Measurements from ENCODE around the gene ATP8B4. TPM values are rescaled to one million over a fixed set of nuclear protein-coding genes. Genes with fewer than 3 reads are reported as not detected.
"Not testable (repeated sequence)": the region's sequence is repeated elsewhere in the genome, so short reads cannot be mapped to it uniquely, and the experiment has no call there.

Gene ATP8B4
- polyA plus RNA-seq, 4 donors: 2.9 to 3.5 (median 3.1) TPM

DNA sequence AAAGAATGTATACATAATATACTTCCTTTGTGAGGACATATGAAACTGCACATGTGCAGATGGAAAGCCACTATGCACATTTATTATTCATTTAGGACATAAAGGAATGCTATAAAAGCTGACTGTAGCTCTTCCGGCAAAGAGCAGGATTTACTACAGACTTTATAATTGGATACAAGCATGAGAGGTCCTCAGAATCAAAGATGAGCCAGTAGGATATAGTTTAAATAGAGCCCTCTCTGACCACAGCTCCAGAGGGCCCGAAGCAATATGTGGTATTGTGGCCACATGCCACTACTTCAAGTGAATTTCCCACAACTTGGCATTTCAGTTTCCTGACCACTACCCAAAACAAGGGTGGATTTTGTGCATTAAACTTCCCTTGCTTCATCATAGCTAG, 140.9 kb downstream of the ATP8B4 start:
- DNase-seq (ENCODE audit: low read depth in 4 of 4, low spot score in 2 of 4): no peak

DNA sequence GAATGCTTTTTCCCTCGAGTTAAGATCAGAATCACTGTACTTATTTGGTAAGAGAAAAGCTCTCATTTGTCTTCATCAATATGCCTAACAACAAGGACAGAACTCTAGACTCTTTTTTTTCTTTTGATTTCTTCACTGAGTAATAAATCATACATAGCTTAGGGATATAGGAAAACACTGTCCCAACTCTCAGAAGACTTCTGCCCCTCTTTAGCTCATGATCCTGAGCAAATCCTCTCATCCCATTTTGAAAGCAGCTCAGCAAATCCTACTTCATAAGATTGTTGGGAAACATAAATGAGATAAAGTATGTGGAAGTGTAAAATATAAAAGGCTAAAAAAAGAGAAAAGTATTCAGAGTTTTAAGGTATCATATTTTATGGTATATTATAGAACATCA, 141.7 kb downstream of the ATP8B4 start:
- DNase-seq (ENCODE audit: low read depth in 4 of 4, low spot score in 2 of 4): no peak

DNA sequence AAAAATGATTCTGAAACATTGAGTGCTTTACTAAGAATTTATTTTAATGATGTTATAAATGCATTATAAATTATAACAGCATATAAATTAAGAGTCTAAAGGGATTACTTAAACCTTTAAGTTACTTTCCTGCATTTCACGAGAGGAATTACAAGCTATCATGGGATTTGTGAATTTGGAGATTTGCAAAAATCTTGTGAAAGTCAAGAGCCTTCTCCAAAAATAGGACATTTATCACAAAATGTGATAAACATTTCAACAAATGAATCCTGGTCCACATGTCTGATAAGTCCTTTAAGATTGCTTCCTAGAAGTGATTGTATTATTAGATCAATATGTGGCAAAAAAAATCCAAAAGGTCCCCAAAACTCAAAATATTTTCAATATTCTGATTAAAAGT, 154.5 kb downstream of the ATP8B4 start:
- DNase-seq (ENCODE audit: low read depth in 4 of 4, low spot score in 2 of 4): no peak

DNA sequence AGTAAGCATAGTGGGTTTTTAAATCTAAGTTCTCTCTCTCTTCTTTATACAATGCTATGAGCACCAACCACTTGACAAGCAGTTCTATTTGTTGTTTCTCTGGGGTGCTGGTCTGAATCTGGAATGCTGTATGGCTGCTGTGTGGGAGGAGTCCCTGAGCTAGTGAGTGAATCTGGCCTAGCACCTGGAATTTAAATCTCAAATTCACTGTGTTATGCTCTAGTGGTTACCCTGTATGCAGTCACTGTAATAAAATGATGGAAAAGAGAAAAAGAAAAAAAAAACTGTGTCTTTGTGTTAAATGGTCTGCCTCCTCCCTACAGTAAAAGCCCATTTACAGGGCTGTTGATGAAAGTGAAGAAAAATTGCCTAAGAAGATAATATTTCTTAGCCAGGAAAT, 155.0 kb downstream of the ATP8B4 start:
- peak in 2 of 4 donors; percentile 13 to 27 for DNase-seq (ENCODE audit: low read depth in 4 of 4, low spot score in 2 of 4)

DNA sequence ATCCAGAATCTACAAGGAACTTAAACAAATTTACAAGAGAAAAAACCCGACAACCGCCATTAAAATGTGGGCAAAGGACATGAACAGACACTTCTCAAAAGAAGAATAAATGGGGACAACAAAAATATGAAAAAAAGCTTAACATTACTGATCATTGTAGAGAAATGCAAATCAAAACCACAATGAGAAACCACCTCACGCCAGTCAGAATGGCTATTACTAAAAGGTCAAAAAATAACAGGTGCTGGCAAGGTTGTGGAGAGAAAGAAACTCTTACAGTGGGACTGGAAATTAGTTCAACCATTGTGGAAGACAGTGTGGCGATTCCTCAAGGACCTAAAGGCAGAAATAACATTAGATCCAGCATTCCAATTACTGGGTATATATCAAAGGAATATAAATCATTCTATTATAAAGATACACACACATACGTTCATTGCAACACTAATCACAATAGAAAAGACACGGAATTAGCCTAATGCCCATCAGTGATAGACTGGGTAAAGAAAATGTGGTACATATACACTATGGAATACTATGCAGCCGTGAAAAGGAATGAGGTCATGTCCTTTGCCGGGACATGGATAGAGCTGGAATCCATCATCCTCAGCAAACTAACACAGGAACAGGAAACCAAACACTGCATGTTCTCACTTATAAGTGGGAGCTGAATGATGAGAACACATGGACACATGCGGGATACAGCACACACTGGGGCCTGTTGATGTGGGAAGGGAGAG, 155.8 kb downstream of the ATP8B4 start:
- DNase-seq (ENCODE audit: low read depth in 4 of 4, low spot score in 2 of 4): not testable (repeated sequence)

DNA sequence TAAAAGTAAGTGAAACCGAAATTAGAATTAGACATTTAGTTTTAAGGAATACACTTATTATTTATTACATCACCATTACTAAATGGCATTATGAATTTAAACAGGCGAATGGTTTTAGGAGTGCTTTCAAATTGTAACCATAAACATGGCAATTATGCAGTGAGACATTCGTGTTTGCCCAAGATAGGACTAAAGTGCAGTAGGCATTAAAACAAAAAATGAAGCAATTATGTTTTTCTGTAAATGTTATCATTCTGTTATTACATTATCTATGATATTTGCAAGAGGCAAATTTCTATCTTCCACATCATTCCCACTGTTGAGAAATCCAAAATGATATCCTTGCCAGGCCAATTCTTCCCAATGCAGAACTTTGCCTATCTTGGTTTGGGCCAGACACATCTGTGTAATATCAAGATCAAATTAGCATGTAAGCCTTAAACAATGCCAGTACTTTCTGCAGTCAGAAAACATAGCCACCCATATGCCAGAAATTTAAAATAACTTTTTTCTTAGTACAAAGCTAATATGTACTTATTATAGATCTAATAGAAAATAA, 156.9 kb downstream of the ATP8B4 start:
- no peak for DNase-seq (ENCODE audit: low read depth in 4 of 4, low spot score in 2 of 4)

DNA sequence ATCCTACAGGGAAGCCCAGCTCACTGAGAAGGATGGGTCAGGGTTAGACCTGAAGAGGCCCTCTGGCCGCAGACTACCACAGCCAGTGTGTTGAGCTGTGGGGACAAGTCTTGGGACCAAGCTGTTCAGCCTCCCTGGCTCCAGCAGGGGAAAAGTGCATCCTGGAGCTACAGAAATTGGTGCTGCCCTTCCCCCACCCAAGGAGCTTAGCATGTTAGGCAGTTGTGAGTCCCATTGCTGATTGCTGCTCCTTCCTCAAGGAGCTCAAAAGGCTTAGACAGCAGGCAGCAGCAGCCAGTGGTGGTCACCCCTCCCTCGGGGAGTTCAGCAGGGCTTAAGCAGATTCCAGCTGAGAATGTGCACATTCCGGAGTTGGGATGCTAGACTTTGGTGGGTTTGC, 165.6 kb downstream of the ATP8B4 start:
- no peak for DNase-seq (ENCODE audit: low read depth in 4 of 4, low spot score in 2 of 4)

DNA sequence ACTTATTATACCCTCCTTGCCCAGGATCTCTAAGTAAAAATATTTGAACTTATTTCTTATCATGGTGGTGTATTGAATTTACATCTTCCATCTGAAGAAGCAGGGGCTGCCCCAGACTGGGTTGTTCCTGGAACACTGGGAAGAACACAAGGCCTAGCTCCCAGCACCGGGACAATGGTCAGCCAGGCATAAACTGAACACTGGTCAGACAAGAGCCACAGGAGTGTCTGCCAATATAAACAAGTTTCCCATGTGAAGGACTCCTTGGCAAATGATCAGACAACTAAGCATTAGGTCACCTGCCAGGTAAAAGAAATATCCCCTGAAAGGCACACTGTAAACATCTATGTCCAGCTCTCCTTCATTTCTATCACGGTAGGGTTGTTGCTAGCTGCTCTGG, 172.4 kb downstream of the ATP8B4 start:
- no peak for DNase-seq (ENCODE audit: low read depth in 4 of 4, low spot score in 2 of 4)

DNA sequence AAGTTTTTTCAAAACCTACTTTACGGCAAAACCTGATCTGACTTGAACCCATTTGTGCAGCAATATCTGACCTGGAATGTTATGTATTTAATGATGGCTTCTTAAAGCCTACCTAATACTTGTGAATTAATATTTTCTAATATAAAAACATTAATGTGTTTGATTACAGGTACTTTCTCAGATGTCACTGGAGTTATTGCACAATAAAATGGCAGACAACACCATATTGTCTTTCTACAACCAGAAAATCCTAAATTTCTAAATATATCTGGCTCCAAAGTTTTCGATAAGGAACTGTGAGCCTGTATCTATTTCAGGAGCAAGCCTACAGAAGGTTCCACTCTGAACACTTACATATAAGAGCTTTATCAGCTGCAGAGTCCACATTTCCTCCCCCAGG, 184.5 kb downstream of the ATP8B4 start:
- DNase-seq (ENCODE audit: low read depth in 4 of 4, low spot score in 2 of 4): no peak

DNA sequence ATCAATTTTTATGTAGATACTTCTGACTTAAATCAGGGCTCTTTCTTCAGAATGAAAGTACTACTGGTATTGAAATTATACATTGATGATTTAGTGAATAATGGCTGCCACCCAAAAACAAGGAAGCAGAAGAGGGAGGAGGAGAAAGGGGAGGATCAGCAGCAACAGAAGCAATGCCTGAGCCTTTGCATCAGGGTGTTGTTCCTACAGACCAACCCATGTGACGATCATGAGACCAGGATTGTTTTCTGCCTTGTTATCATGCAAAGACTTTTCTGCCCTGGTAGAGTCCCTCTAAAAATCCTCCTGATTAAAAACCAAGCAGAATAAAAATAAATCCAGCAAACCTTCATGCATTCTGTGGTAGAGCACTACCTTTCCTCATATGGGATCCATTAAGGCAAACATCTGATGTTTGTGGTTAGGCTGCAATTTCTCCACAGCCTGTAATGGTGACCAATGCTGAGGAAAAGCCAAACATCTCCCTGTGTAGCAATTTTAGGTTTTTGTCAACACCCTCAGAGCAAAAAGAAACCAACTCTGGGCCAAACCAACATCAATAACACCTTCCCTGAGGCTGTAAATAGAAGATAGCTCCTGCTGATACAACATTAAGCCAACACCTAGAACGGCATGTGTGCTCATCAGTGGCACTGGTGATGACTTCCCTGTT, 191.7 kb downstream of the ATP8B4 start:
- DNase-seq (ENCODE audit: low read depth in 4 of 4, low spot score in 2 of 4): no peak

DNA sequence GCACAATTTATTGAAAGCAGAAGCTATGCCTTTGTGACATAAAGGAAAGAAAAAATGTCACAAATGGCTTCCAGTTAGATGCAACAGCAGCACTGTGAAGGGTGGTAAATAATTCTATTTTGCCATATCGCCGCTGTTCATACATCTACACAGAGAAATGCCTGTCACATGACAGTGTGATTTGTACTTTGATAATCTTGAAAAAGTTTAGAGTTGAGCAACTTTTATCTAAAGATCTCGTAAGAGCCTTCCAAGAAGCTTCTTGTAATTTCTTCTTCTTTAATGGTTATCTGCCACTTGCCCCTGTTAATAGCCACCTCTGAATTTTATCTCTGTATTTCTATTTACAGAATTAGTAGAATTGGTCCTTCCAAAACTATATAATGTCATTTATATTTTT, 192.3 kb downstream of the ATP8B4 start:
- DNase-seq (ENCODE audit: low read depth in 4 of 4, low spot score in 2 of 4): no peak

DNA sequence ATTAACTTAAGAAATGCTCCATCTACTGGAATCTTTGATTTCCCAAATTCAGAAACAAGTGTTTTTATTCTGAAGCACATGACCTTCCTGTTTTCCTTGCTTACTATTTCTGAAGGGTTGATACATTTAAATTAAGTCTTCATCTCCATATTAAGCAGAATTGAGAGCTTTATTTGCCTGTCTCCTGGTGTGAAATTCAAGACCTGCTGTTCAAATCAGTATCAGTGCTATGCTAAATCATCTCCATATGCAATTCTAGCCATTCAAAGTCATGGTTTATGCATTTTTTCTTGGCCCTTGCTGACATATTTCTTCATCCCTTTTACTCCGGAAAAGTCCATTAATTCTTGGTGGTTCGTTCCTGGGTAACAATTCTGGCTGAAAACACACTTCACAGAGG, 195.4 kb downstream of the ATP8B4 start:
- DNase-seq (ENCODE audit: low read depth in 4 of 4, low spot score in 2 of 4): no peak

DNA sequence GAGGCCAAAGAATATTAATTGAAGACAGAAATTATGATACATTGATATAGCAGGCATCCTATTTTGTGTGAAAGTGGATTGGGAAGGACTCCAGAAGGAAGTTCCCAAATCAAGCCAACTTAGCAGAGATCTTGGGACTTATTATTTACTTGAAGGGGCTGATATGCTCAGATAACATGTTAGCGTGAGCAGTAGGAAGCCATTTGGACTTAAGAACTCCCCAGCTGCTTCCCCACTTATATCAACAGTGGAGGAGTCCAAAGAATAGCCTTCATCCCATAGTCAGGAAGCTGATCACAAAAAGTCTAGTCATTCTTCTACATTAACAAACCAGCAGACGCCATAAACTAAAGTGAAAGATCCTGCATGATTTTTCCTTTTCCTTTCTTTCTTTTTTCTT, 200.0 kb downstream of the ATP8B4 start:
- no peak for DNase-seq (ENCODE audit: low read depth in 4 of 4, low spot score in 2 of 4)

DNA sequence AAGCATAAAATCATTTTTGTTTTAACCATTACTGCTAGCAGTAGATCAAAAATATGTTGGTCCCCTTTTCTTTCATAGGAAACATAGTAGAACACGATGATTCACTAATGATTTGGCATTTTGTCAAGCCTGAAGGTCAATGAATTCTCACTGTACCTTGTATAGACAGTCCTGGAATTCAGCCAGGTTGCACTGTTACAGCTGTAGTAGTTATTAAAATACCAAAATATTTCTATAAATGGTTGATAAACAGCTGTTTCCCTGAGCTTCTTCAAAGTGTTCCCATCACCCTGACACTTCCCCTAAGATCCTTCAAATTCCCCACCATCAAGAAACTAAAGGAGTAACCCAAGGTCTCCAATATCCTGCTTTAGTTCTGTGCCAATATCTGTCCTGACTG, 200.9 kb downstream of the ATP8B4 start:
- no peak for DNase-seq (ENCODE audit: low read depth in 4 of 4, low spot score in 2 of 4)

DNA sequence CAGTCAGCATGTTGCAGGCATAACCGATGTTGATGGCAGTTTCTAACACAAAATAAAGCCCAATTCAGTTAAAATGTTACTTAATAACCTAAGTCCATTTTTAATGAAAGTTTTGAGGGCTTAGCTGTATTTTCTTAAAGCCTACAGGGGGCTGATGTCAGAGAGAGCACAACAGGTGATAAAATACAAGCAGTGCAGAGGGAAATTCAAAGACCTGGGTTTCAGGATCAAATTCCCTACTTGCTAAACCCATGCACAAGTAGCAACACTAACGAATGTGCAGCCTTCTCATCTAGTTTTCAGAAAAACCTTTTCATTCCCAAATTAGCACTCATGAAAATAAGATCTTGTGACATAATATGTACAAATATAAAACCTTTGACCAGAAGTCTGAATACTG, 202.0 kb downstream of the ATP8B4 start:
- no peak for DNase-seq (ENCODE audit: low read depth in 4 of 4, low spot score in 2 of 4)

DNA sequence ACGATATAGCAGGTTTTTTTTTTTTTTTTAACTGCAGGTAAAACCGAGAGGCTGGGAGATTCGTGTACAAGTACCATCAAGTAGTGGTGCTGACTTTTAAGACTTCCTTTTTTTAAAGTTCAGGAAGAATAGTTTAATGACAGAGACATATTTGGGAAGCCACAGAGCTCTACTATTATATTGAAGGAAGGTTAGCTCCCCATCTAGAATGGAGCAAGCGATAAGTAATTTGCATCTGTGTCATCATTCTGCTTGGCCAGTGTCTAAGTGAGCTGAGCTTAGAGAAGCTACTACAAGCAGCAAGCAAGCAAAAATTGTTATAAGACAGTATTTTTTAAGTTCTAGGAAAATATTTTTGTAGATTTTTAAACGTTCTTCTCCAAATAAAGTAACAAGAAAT, 203.2 kb downstream of the ATP8B4 start:
- no peak for DNase-seq (ENCODE audit: low read depth in 4 of 4, low spot score in 2 of 4)

DNA sequence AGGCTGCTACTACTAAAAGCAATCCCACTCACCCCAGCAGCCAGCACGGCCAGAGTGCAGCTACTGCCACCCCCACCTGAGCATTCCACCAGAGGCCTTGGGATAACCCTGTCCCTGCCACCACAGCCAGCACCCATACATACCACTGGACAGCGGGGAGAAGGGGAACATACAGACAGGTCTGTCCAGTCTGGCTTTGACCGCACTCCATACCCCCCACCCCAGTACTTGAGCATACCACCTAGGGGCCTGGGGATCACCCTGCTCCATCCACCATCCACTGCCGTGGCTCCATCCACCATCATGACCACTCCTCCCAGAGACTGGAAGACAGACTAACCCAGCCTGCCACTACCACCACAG, 210.1 kb downstream of the ATP8B4 start:
- no peak for DNase-seq (ENCODE audit: low read depth in 4 of 4, low spot score in 2 of 4)

DNA sequence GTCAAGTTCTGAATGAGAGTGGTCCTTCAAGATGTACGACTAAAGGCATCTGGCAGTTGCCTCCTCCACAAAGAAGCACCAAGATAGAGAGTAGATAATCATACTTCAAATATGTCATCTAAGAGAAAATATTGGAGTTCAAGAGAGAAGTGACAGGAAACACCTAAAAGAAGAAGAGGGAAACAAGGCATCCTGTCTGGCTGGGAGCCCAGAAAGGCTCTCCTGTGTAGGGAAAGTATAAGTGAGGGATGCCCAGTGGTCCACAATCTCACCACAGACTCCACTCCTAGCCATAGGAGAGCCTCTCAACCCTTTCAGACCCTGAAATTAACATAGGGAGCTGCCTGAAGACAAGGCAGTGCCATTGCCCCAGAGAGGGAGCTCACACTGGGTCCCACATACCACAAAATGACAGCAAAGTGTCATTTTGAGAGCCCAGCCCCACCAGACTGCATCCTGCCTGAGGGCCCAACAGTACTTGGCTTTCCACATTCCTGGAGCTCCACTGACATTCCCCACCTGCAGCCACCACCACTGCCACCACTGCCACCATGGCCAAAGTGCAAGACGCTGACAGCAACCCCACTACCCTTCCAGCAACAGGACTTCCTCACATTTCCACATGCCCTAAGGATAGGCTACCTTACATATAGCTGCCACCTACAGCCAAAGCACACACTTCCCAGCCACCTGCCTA, 210.6 kb downstream of the ATP8B4 start:
- no peak for DNase-seq (ENCODE audit: low read depth in 4 of 4, low spot score in 2 of 4)

DNA sequence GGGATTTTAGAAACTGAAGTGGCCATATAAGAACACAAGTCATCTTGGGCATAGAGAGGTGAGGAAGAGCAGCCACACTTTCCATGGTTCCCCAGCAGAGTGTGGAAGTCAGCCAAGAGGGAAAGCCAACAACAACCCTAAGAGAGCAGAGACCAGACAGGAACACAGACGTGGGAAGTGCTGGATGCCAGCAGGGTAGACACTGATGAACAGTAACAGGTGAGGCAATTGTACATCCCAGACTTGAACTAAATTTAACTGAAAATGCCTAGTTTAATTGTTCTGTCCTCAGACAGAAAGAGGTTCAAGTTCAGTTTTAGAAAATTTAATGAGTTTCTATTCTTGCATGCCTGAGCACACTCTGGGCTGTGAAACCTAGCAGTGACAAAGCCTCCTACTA, 212.1 kb downstream of the ATP8B4 start:
- no peak for DNase-seq (ENCODE audit: low read depth in 4 of 4, low spot score in 2 of 4)

DNA sequence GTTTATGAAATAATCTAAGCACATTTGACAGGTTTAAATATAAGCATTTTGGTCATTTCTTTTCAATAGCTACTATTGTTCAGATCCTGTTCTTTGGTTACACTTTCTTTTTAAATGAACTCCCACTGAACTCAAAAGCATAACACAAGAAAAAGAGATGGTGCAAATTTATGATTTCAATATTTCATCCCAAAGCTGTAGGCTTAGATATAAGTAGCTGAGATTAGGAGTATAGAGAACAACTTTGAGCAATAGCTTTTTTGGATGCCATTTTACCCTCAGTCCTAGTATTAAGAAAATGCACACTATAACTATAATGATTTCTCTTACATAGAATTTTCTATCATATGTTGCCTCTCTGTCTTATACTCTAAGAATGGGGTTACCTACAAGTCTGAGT, 213.8 kb downstream of the ATP8B4 start:
- DNase-seq (ENCODE audit: low read depth in 4 of 4, low spot score in 2 of 4): no peak

DNA sequence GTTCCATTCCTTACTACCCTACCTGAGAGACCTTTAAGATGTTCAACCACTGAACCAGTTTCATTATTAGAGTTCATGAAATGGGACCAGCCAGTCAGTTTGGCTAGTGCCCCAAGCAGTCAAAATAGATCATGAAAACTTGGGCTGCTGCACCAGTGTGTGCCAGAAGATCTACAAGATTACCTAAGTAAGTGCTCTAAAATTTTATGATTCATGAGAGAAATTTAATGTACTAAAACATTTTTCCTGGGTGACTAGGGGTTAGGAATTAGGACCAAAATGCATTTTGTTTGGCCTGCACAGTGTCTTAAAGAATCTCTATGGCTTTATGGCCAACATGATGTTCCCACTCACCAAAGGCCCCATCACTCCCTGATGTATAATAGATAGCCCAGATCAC, 214.7 kb downstream of the ATP8B4 start:
- DNase-seq (ENCODE audit: low read depth in 4 of 4, low spot score in 2 of 4): no peak

Measured in left renal cortex interstitium (tissue), 4 donors.